Renal pelvis (tissue), 4 donors: ENCODE data around the gene SRGAP2. TPM values are rescaled to one million over a fixed set of nuclear protein-coding genes. Genes with fewer than 3 reads are reported as not detected.
"Not testable (repeated sequence)": the region's sequence is repeated elsewhere in the genome, so short reads cannot be mapped to it uniquely, and the experiment has no call there.

Experiments used
- DNase-seq: peaks from one replicate; pipeline ENCODE4 v3.0.0-alpha.2; 2013
- polyA plus RNA-seq, 3 donors: library from polyadenylated mRNA; unstranded; fragments of 120-200 nt; gene quantifications; one replicate each; pipeline ENCODE4 v1.2.1, GENCODE V29; 2013; ENCODE audit not compliant: insufficient read length in 3 of 3

SRGAP2 gene
- polyA plus RNA-seq, 3 donors, result 54.9 to 65.0 (median 63.4) TPM

GRCh38 chr1:206235190-206235589 is 31.8 kb downstream of the SRGAP2 start:
- not testable (repeated sequence) for DNase-seq

- DNase-seq, result not testable (repeated sequence)
These were observed 36.9 kb downstream of the SRGAP2 start for GRCh38 chr1:206240288-206240687.

- not testable (repeated sequence) for DNase-seq
These were observed 40.0 kb downstream of the SRGAP2 start for GRCh38 chr1:206243335-206243734.

- DNase-seq, result not testable (repeated sequence)
These were observed 42.1 kb downstream of the SRGAP2 start for GRCh38 chr1:206245479-206245878.

- DNase-seq, result not testable (repeated sequence)
These were observed 43.0 kb downstream of the SRGAP2 start for GRCh38 chr1:206246129-206246886.

GRCh38 chr1:206250953-206251681 is 47.8 kb downstream of the SRGAP2 start:
- DNase-seq, result not testable (repeated sequence)

- not testable (repeated sequence) for DNase-seq
These were observed 49.5 kb downstream of the SRGAP2 start for GRCh38 chr1:206252680-206253335.

Other genes starting within 250 kb of the SRGAP2 start
- gene RAB7B, start 200.1 kb upstream of the SRGAP2 start, polyA plus RNA-seq, result 1 to 10 TPM; 1.9 to 3.6 (median 2.5) TPM
- under 1 TPM; 0.10 to 0.43 (median 0.19) TPM for gene CTSE, start 179.6 kb upstream of the SRGAP2 start, polyA plus RNA-seq
- gene RHEX, start 150.4 kb upstream of the SRGAP2 start, polyA plus RNA-seq, result 1 to 10 TPM; 3.3 to 5.0 (median 4.7) TPM
- 1 to 10 TPM in 2 of 3 donors, under 1 TPM in 1; 0.90 to 1.6 (median 1.2) TPM for gene AVPR1B, start 86.2 kb upstream of the SRGAP2 start, polyA plus RNA-seq
- gene FAM72A, start 702 bp upstream of the SRGAP2 start, polyA plus RNA-seq, result 1 to 10 TPM; 4.8 to 6.6 (median 6.1) TPM